Central memory CD4-positive, alpha-beta T cell (primary cell): Measurements from ENCODE around the gene RXYLT1.
"Not testable (repeated sequence)": the region's sequence is repeated elsewhere in the genome, so short reads cannot be mapped to it uniquely, and the experiment has no call there.

Source experiments
- DNase-seq: peaks from one replicate; pipeline ENCODE4 v3.0.0; 2022
- total RNA-seq, 3 experiments: gene quantifications; one replicate each; lab custom pipeline; 2026; lab: John Stamatoyannopoulos, UW

Gene RXYLT1, protein sequence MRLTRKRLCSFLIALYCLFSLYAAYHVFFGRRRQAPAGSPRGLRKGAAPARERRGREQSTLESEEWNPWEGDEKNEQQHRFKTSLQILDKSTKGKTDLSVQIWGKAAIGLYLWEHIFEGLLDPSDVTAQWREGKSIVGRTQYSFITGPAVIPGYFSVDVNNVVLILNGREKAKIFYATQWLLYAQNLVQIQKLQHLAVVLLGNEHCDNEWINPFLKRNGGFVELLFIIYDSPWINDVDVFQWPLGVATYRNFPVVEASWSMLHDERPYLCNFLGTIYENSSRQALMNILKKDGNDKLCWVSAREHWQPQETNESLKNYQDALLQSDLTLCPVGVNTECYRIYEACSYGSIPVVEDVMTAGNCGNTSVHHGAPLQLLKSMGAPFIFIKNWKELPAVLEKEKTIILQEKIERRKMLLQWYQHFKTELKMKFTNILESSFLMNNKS
- total RNA-seq = 17.6 to 38.2 (median 20.7) reads per million in 3 experiments

DNA sequence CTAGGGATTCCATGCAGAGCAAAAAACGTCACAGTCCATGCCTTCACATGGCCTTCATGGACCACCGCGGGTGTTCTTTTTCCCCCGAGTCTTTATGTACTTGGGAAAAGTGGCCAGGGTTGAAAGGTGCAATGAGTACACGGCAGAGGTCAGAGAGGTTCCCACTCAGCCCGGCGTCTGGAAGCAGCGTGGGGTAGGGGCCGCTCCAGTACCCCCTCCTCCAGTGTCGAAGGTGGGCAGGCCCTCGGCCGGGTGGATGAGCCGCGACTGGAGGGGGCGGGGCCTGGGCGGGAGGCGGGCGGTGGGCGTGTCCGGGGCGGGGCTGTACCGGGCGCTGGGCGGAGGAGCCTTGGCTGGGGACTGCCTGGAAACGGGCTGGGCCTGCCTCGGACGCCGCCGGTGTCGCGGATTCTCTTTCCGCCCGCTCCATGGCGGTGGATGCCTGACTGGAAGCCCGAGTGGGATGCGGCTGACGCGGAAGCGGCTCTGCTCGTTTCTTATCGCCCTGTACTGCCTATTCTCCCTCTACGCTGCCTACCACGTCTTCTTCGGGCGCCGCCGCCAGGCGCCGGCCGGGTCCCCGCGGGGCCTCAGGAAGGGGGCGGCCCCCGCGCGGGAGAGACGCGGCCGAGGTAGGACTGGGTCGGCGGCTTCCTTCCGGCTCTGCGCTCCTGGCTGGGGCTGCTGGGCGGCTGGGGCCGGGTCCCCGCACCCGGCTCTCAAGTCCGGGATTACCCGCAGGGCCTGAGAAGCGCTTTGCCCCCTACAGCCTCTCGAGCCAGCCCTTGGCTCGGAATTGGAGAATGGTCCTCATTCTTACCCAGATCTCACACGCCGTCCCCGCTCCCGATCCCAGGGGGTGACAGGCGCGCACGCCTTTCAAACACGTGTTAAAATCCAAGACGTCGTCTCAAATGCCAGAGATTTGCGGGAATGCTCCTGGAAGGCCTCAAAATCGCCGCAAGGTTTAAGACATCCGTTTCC, at the start of gene RXYLT1:
Gene RXYLT1 (plus strand): TSS at position 412 of the 984 bp plus-strand sequence. CDS start 52 bp downstream, at position 464.
- DNase-seq = peak; percentile 77

DNA sequence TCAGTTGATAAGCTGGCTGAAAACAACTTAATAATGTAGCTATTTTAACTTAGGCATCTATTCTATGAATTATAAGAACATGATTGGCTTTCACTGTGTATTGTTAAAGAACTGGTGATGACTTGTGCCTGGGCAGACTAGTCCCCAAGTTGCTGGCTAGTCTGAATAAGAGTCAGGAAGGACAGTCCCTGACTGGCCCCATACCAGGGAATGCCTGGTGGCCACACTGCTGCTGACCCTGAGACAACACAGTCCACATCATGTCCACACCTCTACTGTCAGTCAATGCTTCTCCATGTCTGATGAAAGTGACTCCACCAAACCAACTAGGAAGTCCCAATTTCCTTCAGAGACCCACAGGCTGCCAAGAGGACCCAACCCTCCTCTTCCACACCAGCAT, 46.9 kb upstream of the RXYLT1 start:
- not testable (repeated sequence) for DNase-seq

GRCh38 chr12:63733585-63733984, 46.1 kb upstream of the RXYLT1 start:
- DNase-seq = not testable (repeated sequence)

- DNase-seq = not testable (repeated sequence)
Measured at GRCh38 chr12:63740551-63740950, 39.2 kb upstream of the RXYLT1 start.

DNA sequence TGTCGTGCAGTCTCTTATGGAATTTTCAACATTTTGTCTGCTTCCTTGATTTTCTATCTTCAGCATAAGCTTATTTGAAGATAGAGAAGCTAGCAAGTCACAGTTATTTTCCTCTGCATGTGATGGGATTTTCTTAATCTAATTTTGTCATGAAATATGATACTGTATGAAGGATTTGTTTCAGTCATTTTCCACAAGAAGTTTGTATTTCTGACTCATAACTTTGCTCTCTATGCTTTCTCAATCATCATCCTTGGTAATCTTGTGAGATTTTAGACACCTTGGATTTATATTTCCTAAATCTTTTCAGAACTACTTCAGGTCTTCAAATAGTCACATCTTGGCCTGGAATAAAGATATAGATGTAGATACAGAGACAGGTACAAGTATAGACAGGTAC, 38.3 kb upstream of the RXYLT1 start:
- not testable (repeated sequence) for DNase-seq

GRCh38 chr12:63744110-63744509, 35.6 kb upstream of the RXYLT1 start:
- not testable (repeated sequence) for DNase-seq

GRCh38 chr12:63746470-63746869, 33.2 kb upstream of the RXYLT1 start:
- DNase-seq = not testable (repeated sequence)

- DNase-seq = not testable (repeated sequence)
Measured at GRCh38 chr12:63747136-63747535, 32.6 kb upstream of the RXYLT1 start.

DNA sequence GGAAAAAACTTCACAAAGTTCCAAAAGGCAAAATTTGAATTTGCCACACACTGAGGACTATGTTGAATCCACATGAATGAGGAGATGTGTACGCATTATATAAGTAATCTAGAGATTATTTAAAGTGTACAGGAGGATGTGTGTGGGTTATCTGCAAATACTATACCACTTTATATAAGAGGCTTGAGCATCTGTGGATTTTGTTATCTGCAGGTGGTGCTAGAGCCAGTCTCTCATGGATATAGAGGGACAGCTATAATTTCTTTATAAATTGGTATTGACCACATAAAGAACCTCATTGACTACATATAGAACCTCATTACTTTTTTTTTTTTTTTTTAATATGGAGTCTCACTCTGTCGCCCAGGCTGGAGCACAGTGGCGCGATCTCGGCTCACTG, 32.2 kb upstream of the RXYLT1 start:
- DNase-seq = no peak

GRCh38 chr12:63752283-63752682, 27.4 kb upstream of the RXYLT1 start:
- DNase-seq = no peak

DNA sequence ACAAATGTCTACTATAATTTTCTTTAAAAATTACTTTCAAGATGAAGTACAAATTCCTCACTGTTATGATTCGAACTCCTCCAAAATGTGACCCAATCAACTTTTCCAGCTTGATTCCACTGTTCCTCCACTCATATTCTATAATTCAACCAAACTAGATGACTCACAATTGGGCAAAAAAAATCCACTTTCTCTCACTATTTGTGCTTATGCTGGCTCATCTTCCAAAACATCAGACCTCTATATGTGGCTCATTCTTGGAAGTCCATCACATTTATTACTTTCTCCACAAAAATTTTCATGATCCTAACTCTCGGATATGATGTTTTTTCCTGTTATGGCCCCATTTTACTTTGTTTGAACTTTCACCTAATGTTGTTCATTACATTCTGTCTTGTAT, 26.9 kb upstream of the RXYLT1 start:
- no peak for DNase-seq

DNA sequence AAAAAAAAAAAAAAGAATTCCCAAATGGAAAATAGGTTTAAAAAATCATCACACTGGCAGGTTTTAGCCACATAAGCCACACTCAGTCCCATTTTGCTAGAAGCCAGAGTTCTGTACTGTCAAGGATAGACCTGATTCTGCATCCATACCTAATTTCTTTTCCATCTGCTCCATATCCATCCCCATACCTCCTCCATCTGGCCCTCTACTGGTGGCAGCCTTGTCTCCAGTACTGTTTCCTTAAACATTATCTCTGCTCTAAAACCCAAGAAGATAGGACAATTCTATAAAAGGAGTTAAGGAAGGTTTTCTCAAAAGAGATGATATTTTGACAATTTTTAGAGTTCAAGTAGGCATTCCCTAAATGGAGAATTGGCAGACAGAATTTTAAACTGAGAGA, 26.0 kb upstream of the RXYLT1 start:
- no peak for DNase-seq

GRCh38 chr12:63764481-63764880, 15.2 kb upstream of the RXYLT1 start:
- no peak for DNase-seq

DNA sequence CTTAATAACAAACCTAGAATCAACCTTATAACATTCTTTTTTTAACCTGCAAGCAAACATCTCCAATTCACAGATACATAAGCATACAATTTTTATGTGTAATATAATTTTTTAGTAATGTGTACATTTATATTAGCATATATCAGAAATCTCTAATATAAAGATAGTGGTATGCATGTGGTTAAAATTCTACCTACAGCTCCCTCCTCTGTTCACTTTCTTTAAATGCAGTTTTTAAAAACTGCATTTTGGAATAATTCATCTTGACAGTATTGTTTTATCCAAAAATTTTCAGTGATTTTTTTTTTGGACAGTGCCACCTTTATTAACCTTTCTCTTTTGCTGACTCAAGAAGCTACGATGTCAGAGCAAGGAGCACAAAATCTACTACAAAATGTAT, 13.2 kb upstream of the RXYLT1 start:
- no peak for DNase-seq

DNA sequence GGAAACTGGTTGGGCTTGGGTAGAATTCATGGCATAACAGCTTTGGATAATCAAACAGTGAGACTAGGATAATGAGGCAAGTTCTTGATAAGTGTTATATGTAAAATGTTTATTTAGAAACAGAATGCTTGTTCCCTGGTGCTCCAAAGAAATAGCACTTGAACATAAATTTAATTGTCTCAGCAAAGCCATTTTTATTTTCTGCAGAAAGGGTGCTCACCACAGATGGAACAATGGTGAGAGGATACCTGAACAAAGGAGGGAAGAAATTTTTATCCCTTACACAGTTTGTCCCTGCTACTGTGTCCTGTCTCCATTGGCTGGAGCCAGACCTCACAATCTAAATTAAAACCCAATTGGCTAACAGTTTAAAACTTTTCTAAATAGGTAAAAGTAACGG, 9.3 kb upstream of the RXYLT1 start:
- no peak for DNase-seq

- no peak for DNase-seq
Measured at GRCh38 chr12:63777340-63777739, 2.4 kb upstream of the RXYLT1 start.

GRCh38 chr12:63782466-63782865, 2.8 kb downstream of the RXYLT1 start:
- DNase-seq = no peak

- no peak for DNase-seq
Measured at GRCh38 chr12:63787306-63787705, 7.6 kb downstream of the RXYLT1 start.

DNA sequence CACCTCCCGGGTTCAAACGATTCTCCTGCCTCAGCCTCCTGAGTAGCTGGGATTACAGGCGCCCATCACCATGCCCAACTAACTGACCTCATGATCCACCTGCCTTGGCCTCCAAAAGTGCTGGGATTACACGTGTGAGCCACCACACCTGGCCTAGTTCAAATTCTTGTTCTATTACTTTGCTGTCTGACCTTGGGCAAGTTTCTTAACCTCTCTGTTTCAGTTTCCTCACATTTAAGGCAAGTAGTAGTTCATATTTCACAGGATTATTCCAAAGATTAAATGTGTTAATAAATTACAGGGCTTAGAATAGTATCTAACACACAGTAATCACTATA, 10.9 kb downstream of the RXYLT1 start:
- DNase-seq = no peak

DNA sequence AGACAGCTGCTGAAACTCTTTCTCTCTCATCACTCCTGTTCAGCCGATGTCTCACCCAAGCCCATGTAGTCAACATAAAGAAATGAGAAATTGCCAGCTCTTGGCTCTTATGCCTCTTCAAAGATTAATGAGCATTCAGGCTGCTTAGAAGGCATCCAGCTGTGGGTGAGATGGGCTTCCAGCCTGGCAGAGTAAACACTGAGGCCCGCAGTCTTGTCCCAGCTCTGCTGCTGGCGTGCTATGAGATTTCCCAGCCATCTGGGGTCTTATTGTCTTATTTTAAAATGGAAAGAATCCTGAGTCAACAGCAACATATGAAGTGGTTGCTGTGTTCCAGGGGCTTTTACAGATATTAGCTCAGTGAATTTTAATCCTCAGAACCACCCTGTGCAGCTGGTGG, 12.6 kb downstream of the RXYLT1 start:
- DNase-seq = no peak

- DNase-seq = no peak
Measured at GRCh38 chr12:63795032-63795687, 15.5 kb downstream of the RXYLT1 start.

DNA sequence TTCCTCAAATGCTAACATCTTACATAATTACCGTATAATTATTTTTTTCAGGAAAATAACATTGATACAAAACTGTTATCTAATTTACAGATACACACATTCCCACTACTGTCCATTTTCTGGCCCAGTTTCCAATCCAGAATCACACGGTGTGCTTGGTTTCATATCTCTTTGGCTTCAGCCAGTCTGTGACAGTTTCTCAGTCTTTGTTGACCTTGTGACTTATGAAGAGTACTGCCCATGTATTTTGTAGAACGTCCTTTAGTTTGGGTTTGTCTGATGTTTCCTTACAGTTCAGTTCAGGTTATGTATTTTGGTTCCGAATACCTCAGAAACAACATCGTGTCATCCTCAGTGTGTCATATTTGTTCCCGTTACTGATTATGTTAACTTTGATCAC, 16.2 kb downstream of the RXYLT1 start:
- no peak for DNase-seq

DNA sequence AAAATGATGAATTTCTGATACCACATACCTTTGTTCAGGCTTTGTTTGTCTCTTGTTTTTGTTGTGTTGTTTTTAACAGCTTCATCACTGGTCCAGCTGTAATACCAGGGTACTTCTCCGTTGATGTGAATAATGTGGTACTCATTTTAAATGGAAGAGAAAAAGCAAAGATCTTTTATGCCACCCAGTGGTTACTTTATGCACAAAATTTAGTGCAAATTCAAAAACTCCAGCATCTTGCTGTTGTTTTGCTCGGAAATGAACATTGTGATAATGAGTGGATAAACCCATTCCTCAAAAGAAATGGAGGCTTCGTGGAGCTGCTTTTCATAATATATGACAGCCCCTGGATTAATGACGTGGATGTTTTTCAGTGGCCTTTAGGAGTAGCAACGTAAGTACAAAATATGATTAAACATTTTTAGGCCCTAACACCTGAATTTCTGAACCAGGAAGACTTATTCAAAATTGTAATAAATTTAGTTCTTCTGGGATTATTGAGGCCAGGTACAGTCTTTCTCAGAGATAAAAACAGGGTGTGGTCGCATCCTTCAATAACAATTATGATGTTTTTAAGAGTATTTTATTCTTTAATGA, 22.4 kb downstream of the RXYLT1 start:
- DNase-seq = no peak
